Cardiac fibroblast (primary cell): ENCODE measurements around the gene ITSN1.
"Not testable (repeated sequence)": the region's sequence is repeated elsewhere in the genome, so short reads cannot be mapped to it uniquely, and the experiment has no call there.

ENCODE experiments used
- DNase-seq, 2 donors: peaks; one replicate each; pipeline versions ENCODE4 v3.0.0 to v3.0.0-alpha.2; 2010; ENCODE audit warnings: low read depth in 2 of 2
- H3K4me3 ChIP-seq, 2 donors: replicated peaks in 1 of 2; 1 replicate in 1 of 2; 2 replicates in 1 of 2; pipeline ENCODE4 v1.5.1; 2011; ENCODE audit warnings: low read depth in 2 of 2, low read length in 2 of 2, mild to moderate bottlenecking in 2 of 2, moderate library complexity in 1 of 2
- TF ChIP-seq, protein P1 (sequence below): IDR thresholded peaks from one replicate; pipeline ENCODE4 v1.5.1; 2011; ENCODE audit warnings: low read depth, mild to moderate bottlenecking, low read length, inconsistent platforms

The ITSN1 gene

DNA sequence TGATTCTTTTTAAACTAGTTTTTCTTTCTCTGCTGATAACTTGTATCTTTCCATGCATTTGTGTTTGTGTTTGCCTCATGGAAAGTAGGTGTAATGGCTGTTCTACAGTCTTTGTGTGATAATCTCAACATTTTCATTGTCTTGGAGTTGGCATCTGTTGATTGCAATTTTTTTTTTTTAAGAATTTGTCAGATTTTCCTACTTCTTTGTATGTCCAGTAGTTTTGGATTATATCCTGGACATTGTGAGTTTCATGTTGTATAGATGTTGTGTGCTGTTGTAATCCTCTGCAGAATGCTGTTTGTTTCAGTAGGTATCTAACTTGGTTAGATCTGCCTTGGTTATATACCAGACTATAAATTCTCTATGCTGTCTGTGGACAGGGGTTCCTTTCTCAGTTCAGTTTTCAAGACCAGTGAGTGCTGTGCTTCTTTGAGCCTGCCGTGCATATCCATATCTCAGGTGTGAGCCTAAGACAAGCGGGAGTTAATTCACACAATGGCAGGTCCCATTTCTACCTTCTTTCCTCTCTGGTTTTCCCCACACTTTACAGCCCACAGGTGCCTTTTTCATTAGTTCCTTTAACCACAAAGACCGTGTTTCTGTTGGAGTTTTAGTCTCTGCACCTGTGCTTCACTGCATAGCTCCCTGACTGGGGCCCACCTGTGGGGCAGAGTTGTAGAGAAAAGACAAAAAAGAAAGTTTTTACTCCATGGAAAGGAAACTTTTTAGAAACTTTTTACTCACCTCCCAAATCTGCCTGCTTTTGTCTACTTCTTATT is 69.9 kb downstream of the ITSN1 start:
- no peak for DNase-seq
- TF ChIP-seq, protein P1, sequence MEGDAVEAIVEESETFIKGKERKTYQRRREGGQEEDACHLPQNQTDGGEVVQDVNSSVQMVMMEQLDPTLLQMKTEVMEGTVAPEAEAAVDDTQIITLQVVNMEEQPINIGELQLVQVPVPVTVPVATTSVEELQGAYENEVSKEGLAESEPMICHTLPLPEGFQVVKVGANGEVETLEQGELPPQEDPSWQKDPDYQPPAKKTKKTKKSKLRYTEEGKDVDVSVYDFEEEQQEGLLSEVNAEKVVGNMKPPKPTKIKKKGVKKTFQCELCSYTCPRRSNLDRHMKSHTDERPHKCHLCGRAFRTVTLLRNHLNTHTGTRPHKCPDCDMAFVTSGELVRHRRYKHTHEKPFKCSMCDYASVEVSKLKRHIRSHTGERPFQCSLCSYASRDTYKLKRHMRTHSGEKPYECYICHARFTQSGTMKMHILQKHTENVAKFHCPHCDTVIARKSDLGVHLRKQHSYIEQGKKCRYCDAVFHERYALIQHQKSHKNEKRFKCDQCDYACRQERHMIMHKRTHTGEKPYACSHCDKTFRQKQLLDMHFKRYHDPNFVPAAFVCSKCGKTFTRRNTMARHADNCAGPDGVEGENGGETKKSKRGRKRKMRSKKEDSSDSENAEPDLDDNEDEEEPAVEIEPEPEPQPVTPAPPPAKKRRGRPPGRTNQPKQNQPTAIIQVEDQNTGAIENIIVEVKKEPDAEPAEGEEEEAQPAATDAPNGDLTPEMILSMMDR, result no peak

DNA sequence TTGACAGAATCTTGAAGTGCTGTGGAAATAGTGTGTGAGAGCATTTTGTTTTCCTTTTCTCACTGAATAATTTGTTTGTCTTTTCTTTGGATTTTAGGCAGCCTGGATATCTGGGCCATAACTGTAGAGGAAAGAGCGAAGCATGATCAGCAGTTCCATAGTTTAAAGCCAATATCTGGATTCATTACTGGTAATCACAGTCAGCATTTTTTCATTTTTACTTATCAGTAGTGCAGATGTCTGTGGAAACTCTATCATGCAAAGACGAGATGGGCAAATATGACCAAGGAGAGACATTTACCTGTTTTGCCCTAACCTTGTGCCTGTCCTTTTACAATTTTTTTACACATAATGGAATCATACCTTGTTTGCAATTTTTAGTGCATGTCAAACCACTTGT is 78.8 kb downstream of the ITSN1 start:
- TF ChIP-seq, protein P1, result no peak
- DNase-seq, result no peak
- H3K4me3 ChIP-seq, result no peak overlapping the region

More for the DNA sequence above, 69.9 kb downstream of the ITSN1 start:
- H3K4me3 ChIP-seq, result no peak overlapping the region

DNA sequence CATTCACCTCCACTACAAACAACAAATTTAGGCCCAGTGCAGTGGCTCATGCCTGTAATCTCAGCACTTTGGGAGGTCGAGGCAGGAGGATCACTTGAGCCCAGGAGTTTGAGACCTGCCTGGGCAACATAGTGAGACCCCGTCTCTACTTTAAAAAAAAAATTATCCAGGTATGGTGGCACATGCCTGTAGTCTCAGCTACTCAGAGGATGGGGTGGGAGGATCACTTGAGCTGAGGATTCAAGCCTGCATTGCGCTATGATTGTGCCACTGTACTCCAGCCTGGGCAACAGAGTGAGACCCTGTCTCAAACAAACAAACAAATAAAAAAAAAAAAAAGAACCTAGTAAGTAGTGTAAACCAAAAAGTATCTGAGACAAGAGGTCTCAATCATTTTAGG is 86.8 kb downstream of the ITSN1 start:
- H3K4me3 ChIP-seq, DNase-seq: not testable (repeated sequence)

DNA sequence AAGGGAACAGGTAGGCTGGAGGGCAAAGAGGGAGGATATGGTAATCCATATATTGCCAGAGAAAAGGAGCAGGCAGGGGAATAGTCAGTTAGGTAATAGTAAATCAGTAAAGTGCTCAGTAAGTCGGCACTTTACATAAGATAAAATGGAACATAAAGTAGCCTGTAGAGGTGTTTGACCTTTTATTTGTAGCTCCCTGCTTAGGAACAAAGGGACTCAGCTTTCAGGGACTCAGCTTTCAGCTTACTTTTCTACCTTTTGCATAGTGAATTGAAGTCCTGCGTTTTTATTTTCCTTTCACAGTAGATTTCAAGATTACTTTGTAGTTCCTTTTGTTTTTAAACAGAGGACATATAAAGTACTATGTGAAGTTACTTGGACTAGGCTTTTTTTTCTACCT is 87.3 kb downstream of the ITSN1 start:
- H3K4me3 ChIP-seq, result no peak overlapping the region
- no peak for DNase-seq
- TF ChIP-seq, protein P1, result no peak

DNA sequence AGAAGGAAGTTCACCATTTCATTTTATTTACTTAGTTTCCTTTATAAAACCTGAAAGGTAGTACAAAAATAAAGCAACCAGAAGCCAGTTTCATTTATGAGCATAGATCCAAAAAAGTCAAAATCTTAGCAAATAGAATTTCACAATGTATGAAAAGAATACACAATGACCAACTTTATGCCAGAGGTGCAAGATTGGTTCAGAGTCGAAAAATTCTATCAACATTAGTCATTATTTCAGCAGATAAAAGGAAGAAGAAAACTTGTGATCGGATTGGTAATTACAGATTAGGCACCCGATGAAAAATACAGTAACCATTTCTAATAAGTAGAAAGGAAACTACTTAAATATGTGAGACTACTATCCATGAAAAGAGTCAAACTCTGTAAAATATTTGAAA is 89.1 kb downstream of the ITSN1 start:
- H3K4me3 ChIP-seq, result no peak overlapping the region

DNA sequence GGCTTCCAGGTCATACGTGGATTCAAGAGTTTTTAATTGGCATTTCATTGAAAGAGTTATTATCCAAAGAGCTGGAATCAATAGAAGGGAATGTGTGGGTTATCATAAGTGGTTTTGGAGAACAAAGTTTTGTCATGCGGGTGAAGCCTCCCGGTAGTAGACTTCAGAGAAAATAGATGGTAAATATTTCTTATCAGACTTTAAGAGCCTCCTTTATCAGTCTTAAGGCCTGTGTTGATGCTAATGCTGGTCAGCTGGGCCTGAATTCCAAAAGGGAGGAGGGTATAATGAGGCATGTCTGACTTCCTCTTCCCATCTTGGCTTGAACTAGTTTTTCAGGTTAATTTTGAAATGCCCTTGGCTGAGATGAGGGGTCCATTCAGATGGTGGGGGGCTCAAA is 89.7 kb downstream of the ITSN1 start:
- DNase-seq, result no peak
- TF ChIP-seq, protein P1, result no peak
- H3K4me3 ChIP-seq, result no peak overlapping the region

More for the DNA sequence above, 89.1 kb downstream of the ITSN1 start:
- TF ChIP-seq, protein P1, result no peak
- DNase-seq, result peak; percentile 66

DNA sequence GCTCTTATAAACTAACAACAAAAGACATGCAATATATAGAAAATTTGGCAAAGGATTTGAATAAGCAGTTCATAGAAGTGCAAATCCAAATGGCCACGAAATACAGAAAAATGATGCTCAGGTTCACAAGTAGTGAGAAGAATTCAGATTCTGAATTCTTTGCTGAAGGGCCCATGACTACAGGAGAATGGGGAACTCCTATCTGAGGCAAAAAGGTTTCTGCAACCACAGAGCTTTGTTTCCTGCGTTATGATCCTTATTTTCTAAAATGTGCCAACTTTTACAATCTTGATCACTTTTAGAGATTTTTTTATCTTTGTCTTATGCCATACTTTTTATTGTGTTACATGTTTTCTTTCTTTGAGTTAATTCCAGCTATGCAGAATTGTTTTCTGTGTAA is 91.3 kb downstream of the ITSN1 start:
- DNase-seq, result no peak
- H3K4me3 ChIP-seq, result no peak overlapping the region
- TF ChIP-seq, protein P1, result no peak
